Right lobe of liver (tissue), 6 donors: ENCODE measurements around the gene SYDE1. TPM values are rescaled to one million over a fixed set of nuclear protein-coding genes. Genes with fewer than 3 reads are reported as not detected.
"Not testable (repeated sequence)": the region's sequence is repeated elsewhere in the genome, so short reads cannot be mapped to it uniquely, and the experiment has no call there.

ENCODE experiments used
- ATAC-seq, 4 donors: fragments of 200-7000 bp; cut with Tn5 transposase; one replicate each; pipeline ENCODE4 v1.9.1; 2020; ENCODE audit warnings: mild to moderate bottlenecking in 4 of 4, moderate library complexity in 4 of 4
- DNase-seq, 3 donors: peaks; one replicate each; pipeline ENCODE4 v3.0.0-alpha.2; 2020
- H3K27ac ChIP-seq, 3 donors: fragments of 200-600 bp; one replicate each; pipeline ENCODE4 v1.8.0; 2022
- H3K27me3 ChIP-seq, 2 donors: fragments of 200-600 bp; one replicate each; pipeline ENCODE4 v1.8.0; 2022
- H3K36me3 ChIP-seq, 4 donors: fragments of 200-600 bp; sonication (generic) in 1 of 4; one replicate each; pipeline versions ENCODE4 v1.5.1 to v1.8.0; 2017 to 2022; ENCODE audit warnings: control low read depth in 1 of 4
- H3K4me1 ChIP-seq, 4 donors: fragments of 200-600 bp; sonication (generic) in 1 of 4; one replicate each; pipeline versions ENCODE4 v1.5.1 to v1.8.0; 2017 to 2022; ENCODE audit warnings: control low read depth in 1 of 4
- H3K4me3 ChIP-seq, 3 donors: fragments of 200-600 bp; one replicate each; pipeline ENCODE4 v1.8.0; 2022
- H3K9me3 ChIP-seq, 4 donors: fragments of 200-600 bp; sonication (generic) in 1 of 4; one replicate each; pipeline versions ENCODE4 v1.5.1 to v1.8.0; 2017 to 2022; ENCODE audit warnings: control low read depth in 1 of 4
- POLR2A ChIP-seq: fragments of 450-650 bp; IDR thresholded peaks from one replicate; pipeline ENCODE4 v1.6.1; 2017; ENCODE audit warnings: antibody characterized with exemption, mild to moderate bottlenecking
- WGBS: methylation state at CpG from one replicate; pipeline ENCODE4 v1.1.6; 2018; ENCODE audit warnings: low coverage, low lambda C conversion rate; ENCODE audit not compliant: insufficient coverage; ENCODE audit errors: missing lambda C conversion rate; 5-methylcytosine and 5-hydroxymethylcytosine counted together
- intact Hi-C, 2 donors: fragments of 100-400 bp; cut with DNase I; formaldehyde crosslinking; loops; one replicate each; pipeline versions ENCODE4 v1.11.2 to v1.14.1; 2022
- total RNA-seq, 6 experiments: library from RNA; depleted of rRNA in 2 of 6; stranded (reverse); fragments of >200 nt in 2 of 6; fragmentation: NEBNext Ultra II Directional in 3 of 6; extraction: Animal tissue kit (Norgen Biotek cat#: 25700) in 3 of 6; gene quantifications; one replicate each; pipeline versions ENCODE4 v1.1.0 to v1.2.4, GENCODE V29; 2016 to 2023
- TF ChIP-seq, protein P1 (sequence below), 4 donors: fragments of 200-600 bp in 3 of 4; fragments of 450-650 bp in 1 of 4; IDR thresholded peaks; one replicate each; pipeline versions ENCODE4 v1.5.1 to v1.8.0; 2016 to 2022; ENCODE audit warnings: antibody characterized with exemption in 4 of 4, mild to moderate bottlenecking in 2 of 4
- donor health status: DM: no; HTN: yes; CAD: no.
- donor health status: DM: no; HTN: no; CAD: no.
- donor health status: DM: no; HTN: no; CAD: no.
- donor health status: DM: no; HTN: yes; CAD: no.
- donor health status: DM: no; HTN: yes; CAD: no.

The SYDE1 gene
- total RNA-seq, 6 experiments from 2014 or later, result 2.7 to 7.4 (median 4.6) TPM

DNA sequence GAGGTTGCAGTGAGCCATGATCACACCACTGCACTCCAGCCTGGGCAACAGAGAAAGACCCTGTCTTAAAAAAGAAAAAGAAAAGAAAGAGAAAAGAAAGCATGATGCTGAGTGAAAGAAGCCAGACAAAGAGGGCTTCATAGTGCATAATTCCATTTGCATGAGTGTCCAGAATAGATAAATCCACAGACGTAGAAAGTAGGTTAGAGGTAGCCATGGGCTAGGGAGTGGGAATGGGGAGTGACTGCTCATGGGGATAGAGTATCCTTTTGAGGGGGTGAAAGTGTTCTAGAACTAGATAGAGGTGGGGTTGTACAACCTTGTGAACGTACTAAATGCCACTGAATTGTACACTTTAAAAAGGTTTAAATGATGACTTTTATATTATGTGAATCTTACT, 32.8 kb upstream of the SYDE1 start:
- TF ChIP-seq, protein P1, sequence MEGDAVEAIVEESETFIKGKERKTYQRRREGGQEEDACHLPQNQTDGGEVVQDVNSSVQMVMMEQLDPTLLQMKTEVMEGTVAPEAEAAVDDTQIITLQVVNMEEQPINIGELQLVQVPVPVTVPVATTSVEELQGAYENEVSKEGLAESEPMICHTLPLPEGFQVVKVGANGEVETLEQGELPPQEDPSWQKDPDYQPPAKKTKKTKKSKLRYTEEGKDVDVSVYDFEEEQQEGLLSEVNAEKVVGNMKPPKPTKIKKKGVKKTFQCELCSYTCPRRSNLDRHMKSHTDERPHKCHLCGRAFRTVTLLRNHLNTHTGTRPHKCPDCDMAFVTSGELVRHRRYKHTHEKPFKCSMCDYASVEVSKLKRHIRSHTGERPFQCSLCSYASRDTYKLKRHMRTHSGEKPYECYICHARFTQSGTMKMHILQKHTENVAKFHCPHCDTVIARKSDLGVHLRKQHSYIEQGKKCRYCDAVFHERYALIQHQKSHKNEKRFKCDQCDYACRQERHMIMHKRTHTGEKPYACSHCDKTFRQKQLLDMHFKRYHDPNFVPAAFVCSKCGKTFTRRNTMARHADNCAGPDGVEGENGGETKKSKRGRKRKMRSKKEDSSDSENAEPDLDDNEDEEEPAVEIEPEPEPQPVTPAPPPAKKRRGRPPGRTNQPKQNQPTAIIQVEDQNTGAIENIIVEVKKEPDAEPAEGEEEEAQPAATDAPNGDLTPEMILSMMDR (IDR thresholded peaks at IDR 0.05), result no peak
- no peak for TF ChIP-seq POLR2A
- H3K4me1 ChIP-seq, result no peaks in the 10 kb centered on the region
- no peaks in the 10 kb centered on the region for H3K36me3 ChIP-seq
- intact Hi-C loops, result no loop called here
- ATAC-seq (no peak), DNase-seq (no peak)
- no peaks in the 10 kb centered on the region for H3K27me3 ChIP-seq
- no peak overlapping the region for H3K27ac ChIP-seq
- no peaks in the 10 kb centered on the region for H3K9me3 ChIP-seq
- H3K4me3 ChIP-seq, result no peak overlapping the region
- 45% methylated on average over 2 of the region's 2 CpGs for WGBS

DNA sequence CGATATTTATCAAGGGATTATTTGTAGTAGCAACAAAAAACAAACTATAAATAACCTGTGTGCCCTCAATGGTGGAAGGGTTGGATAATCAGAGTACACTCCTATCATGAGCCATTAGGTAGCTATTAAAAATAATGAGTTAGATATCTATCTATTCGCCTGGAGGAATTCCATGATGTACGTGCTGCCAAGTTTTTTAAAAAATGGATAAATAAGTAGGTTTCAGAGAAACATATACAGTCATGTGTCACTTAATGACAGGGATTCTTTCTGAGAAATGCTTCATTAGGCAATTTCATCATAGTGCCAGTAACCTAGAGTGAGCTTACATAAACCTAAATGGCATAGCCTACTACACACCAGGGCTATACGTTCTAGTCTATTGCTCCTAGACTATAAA, 31.4 kb upstream of the SYDE1 start:
- H3K9me3 ChIP-seq, result no peaks in the 10 kb centered on the region
- H3K36me3 ChIP-seq, result no peaks in the 10 kb centered on the region
- DNase-seq (no peak), ATAC-seq (no peak)
- no peaks in the 10 kb centered on the region for H3K27me3 ChIP-seq
- no peak overlapping the region for H3K27ac ChIP-seq
- no peaks in the 10 kb centered on the region for H3K4me1 ChIP-seq
- no peak for TF ChIP-seq POLR2A
- TF ChIP-seq, protein P1 (IDR thresholded peaks at IDR 0.05), result no peak
- whole genome bisulfite sequencing, result 58% methylated on average over 4 of the region's 4 CpGs
- intact Hi-C loops, result no loop called here
- no peak overlapping the region for H3K4me3 ChIP-seq

- DNase-seq, H3K27me3 ChIP-seq, H3K27ac ChIP-seq, H3K9me3 ChIP-seq, intact Hi-C loops, H3K4me3 ChIP-seq, H3K36me3 ChIP-seq, H3K4me1 ChIP-seq, ATAC-seq: not testable (repeated sequence)
- 41% methylated on average over 3 of the region's 4 CpGs for WGBS
Measured at GRCh38 chr19:15080002-15080401, 27.2 kb upstream of the SYDE1 start.

- DNase-seq (no peak), ATAC-seq (peak in 1 of 4 donors; percentile 33)
- H3K36me3 ChIP-seq, result no peaks in the 10 kb centered on the region
- H3K4me1 ChIP-seq, result no peaks in the 10 kb centered on the region
- 32% methylated on average over 5 of the region's 6 CpGs for WGBS
- H3K27me3 ChIP-seq, result no peaks in the 10 kb centered on the region
- H3K9me3 ChIP-seq, result no peaks in the 10 kb centered on the region
- no peak within 1 kb of the TSS for H3K27ac ChIP-seq
- no peak within 1 kb of the TSS for H3K4me3 ChIP-seq
- intact Hi-C loops, result no loop called here
- TF ChIP-seq POLR2A, result no peak
- TF ChIP-seq, protein P1 (IDR thresholded peaks at IDR 0.05), result no peak
Measured at GRCh38 chr19:15081911-15082310, 25.3 kb upstream of the SYDE1 start, which contains the start of gene OR1I1. Gene OR1I1 (plus strand): TSS chr19:15082211. CDS start chr19:15087066, 4,855 bp downstream.

DNA sequence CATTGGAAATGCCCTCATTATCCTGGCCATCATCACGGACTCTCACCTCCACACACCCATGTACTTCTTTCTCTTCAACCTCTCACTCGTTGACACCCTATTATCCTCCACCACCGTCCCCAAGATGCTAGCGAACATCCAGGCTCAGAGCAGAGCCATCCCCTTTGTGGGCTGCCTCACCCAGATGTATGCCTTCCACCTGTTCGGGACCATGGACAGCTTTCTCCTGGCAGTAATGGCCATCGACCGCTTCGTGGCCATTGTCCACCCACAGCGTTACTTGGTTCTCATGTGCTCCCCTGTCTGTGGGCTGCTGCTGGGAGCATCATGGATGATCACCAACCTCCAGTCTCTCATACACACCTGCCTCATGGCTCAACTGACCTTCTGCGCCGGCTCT, 20.0 kb upstream of the SYDE1 start:
- Histone ChIP-seq H3K9me3 (no peaks in the 10 kb centered on the region), H3K4me3 (no peak overlapping the region), H3K36me3 (no peaks in the 10 kb centered on the region), H3K27ac (no peak overlapping the region), H3K4me1 (peaks cover 0 to 4% (median 0%) of the 10 kb centered on the region in 4 donors), H3K27me3 (no peaks in the 10 kb centered on the region)
- WGBS, result 56% methylated on average over 9 of the region's 11 CpGs
- intact Hi-C loops, result no loop called here
- DNase-seq (no peak), ATAC-seq (no peak)
- no peak for TF ChIP-seq POLR2A
- TF ChIP-seq, protein P1 (IDR thresholded peaks at IDR 0.05), result no peak
